Subcutaneous abdominal adipose tissue (tissue), 5 donors: Measurements from ENCODE around the gene ALOX5.

ENCODE experiments used
- H3K27ac ChIP-seq: one replicate; pipeline ENCODE4 v1.7.0; 2013; ENCODE audit warnings: low read depth, mild to moderate bottlenecking, inconsistent platforms, low read length, moderate library complexity
- H3K27me3 ChIP-seq, 5 donors: one replicate each; pipeline ENCODE4 v1.7.0; 2013; ENCODE audit warnings: low read length in 5 of 5, inconsistent platforms in 1 of 5; ENCODE audit not compliant: control insufficient read depth in 5 of 5, insufficient read depth in 4 of 5
- H3K36me3 ChIP-seq, 5 donors: one replicate each; pipeline ENCODE4 v1.7.0; 2013; ENCODE audit warnings: low read length in 5 of 5; ENCODE audit not compliant: control insufficient read depth in 5 of 5, insufficient read depth in 5 of 5
- H3K4me1 ChIP-seq, 5 donors: one replicate each; pipeline ENCODE4 v1.7.0; 2013; ENCODE audit warnings: low read length in 5 of 5, mild to moderate bottlenecking in 3 of 5, moderate library complexity in 1 of 5; ENCODE audit not compliant: control insufficient read depth in 5 of 5, insufficient read depth in 5 of 5
- H3K4me3 ChIP-seq, 5 donors: one replicate each; pipeline ENCODE4 v1.7.0; 2013; ENCODE audit warnings: low read length in 5 of 5, low read depth in 1 of 5
- H3K9ac ChIP-seq, 5 donors: one replicate each; pipeline ENCODE4 v1.7.0; 2013; ENCODE audit warnings: low read length in 5 of 5, mild to moderate bottlenecking in 4 of 5, moderate library complexity in 3 of 5
- H3K9me3 ChIP-seq, 5 donors: one replicate each; pipeline ENCODE4 v1.7.0; 2013; ENCODE audit warnings: low read length in 5 of 5; ENCODE audit not compliant: control insufficient read depth in 5 of 5
- donor health status: healthy.
- donor health status: healthy.
- donor health status: healthy.
- donor health status: healthy.
- donor health status: healthy.

Gene ALOX5

DNA sequence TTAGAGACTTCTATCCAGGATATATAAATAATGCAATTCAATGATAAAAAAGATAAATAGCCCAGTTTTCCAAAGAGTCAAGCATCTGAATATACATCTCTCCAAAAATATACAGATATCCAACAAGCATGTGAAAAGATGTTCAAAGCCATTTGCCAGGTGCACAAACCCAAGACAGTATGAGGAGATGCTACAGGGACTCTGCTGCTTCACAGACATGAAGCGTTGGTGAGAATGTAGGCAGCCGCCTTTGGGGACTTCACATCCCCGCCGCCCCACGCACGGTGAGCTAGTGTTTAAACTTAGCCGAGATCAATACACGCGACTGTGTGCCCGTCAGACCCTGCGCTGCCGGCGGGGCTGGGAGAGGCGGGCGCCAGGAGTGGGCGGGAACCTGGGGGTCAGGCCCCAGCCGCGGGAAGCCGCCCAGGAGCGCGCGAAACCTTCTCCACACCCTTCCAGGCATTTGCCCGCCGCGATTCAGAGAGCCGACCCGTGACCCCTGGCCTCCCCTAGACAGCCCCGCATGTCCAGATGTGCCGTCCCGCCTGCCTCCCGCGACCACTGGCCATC lies 927 bp upstream of the ALOX5 start:
- no peak overlapping the region for H3K27ac ChIP-seq
- peaks cover 0 to 32% (median 24%) of the 10 kb centered on the region in 5 donors for H3K4me1 ChIP-seq
- no peaks in the 10 kb centered on the region for H3K9me3 ChIP-seq
- H3K4me3 ChIP-seq = peak overlapping the region in 4 of 5 donors; percentile 58 to 65 (median 65)
- peak overlapping the region in 2 of 5 donors; percentile 2 to 41 for H3K9ac ChIP-seq
- peaks cover 7 to 26% (median 22%) of the 10 kb centered on the region in 5 donors for H3K27me3 ChIP-seq
- no peaks in the 10 kb centered on the region for H3K36me3 ChIP-seq

GRCh38 chr10:45374350-45375052 lies 485 bp downstream of the ALOX5 start:
- no peaks in the 10 kb centered on the region for H3K9me3 ChIP-seq
- H3K27ac ChIP-seq = no peak overlapping the region
- no peaks in the 10 kb centered on the region for H3K36me3 ChIP-seq
- peak overlapping the region; percentile 35 to 65 (median 61) for H3K4me3 ChIP-seq
- peaks cover 7 to 38% (median 32%) of the 10 kb centered on the region in 5 donors for H3K27me3 ChIP-seq
- peaks cover 0 to 41% (median 26%) of the 10 kb centered on the region in 5 donors for H3K4me1 ChIP-seq
- peak overlapping the region in 1 of 5 donors; percentile 12 for H3K9ac ChIP-seq

GRCh38 chr10:45375101-45375500 lies 1.1 kb downstream of the ALOX5 start:
- Histone ChIP-seq H3K27ac (no peak overlapping the region), H3K9me3 (no peaks in the 10 kb centered on the region), H3K27me3 (peaks cover 7 to 40% (median 35%) of the 10 kb centered on the region in 5 donors), H3K4me1 (peaks cover 0 to 47% (median 26%) of the 10 kb centered on the region in 5 donors), H3K4me3 (peak overlapping the region in 2 of 5 donors; percentile 63 to 65), H3K9ac (no peak overlapping the region), H3K36me3 (no peaks in the 10 kb centered on the region)

- H3K4me1 ChIP-seq = peaks cover 0 to 54% (median 26%) of the 10 kb centered on the region in 5 donors
- no peak overlapping the region for H3K9ac ChIP-seq
- H3K27ac ChIP-seq = no peak overlapping the region
- peaks cover 7 to 40% (median 35%) of the 10 kb centered on the region in 5 donors for H3K27me3 ChIP-seq
- H3K9me3 ChIP-seq = no peaks in the 10 kb centered on the region
- no peaks in the 10 kb centered on the region for H3K36me3 ChIP-seq
- H3K4me3 ChIP-seq = no peak overlapping the region
These were observed 1.8 kb downstream of the ALOX5 start for GRCh38 chr10:45375716-45376231.

DNA sequence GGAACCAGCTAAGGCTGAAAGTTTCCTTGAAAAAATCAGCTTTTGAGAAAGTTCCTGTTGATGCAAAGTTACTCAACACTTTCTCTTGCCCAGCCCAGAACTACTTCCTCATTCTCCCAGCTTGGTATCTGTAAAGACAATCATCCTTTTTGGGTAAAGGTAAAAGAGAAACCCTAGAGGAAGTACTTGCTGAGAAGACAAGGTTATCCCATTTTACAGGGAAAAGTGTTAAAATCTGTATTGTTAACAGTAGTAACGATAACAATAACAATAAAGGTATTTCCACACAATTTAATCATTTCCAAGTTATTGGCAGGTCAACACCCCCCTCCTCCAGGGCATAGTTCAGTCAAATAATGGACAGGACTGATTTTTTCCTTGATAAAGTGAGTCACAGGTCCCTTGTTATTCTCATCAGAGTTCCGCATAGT lies 2.4 kb downstream of the ALOX5 start:
- peaks cover 0 to 60% (median 26%) of the 10 kb centered on the region in 5 donors for H3K4me1 ChIP-seq
- H3K27ac ChIP-seq = no peak overlapping the region
- no peaks in the 10 kb centered on the region for H3K36me3 ChIP-seq
- no peaks in the 10 kb centered on the region for H3K9me3 ChIP-seq
- H3K9ac ChIP-seq = no peak overlapping the region
- H3K27me3 ChIP-seq = peaks cover 7 to 44% (median 35%) of the 10 kb centered on the region in 5 donors
- no peak overlapping the region for H3K4me3 ChIP-seq

GRCh38 chr10:45377321-45377720 lies 3.3 kb downstream of the ALOX5 start:
- H3K4me3 ChIP-seq = no peak overlapping the region
- peaks cover 7 to 48% (median 35%) of the 10 kb centered on the region in 5 donors for H3K27me3 ChIP-seq
- H3K27ac ChIP-seq = no peak overlapping the region

GRCh38 chr10:45377858-45378257 lies 3.8 kb downstream of the ALOX5 start:
- H3K9me3 ChIP-seq = no peaks in the 10 kb centered on the region
- H3K9ac ChIP-seq = no peak overlapping the region
- no peak overlapping the region for H3K4me3 ChIP-seq
- peaks cover 0 to 64% (median 26%) of the 10 kb centered on the region in 5 donors for H3K4me1 ChIP-seq
- H3K36me3 ChIP-seq = no peaks in the 10 kb centered on the region
- peaks cover 7 to 48% (median 35%) of the 10 kb centered on the region in 5 donors for H3K27me3 ChIP-seq
- H3K27ac ChIP-seq = no peak overlapping the region

More at GRCh38 chr10:45377321-45377720, 3.3 kb downstream of the ALOX5 start:
- no peak overlapping the region for H3K9ac ChIP-seq
- no peaks in the 10 kb centered on the region for H3K9me3 ChIP-seq
- peaks cover 0 to 64% (median 26%) of the 10 kb centered on the region in 5 donors for H3K4me1 ChIP-seq
- no peaks in the 10 kb centered on the region for H3K36me3 ChIP-seq

DNA sequence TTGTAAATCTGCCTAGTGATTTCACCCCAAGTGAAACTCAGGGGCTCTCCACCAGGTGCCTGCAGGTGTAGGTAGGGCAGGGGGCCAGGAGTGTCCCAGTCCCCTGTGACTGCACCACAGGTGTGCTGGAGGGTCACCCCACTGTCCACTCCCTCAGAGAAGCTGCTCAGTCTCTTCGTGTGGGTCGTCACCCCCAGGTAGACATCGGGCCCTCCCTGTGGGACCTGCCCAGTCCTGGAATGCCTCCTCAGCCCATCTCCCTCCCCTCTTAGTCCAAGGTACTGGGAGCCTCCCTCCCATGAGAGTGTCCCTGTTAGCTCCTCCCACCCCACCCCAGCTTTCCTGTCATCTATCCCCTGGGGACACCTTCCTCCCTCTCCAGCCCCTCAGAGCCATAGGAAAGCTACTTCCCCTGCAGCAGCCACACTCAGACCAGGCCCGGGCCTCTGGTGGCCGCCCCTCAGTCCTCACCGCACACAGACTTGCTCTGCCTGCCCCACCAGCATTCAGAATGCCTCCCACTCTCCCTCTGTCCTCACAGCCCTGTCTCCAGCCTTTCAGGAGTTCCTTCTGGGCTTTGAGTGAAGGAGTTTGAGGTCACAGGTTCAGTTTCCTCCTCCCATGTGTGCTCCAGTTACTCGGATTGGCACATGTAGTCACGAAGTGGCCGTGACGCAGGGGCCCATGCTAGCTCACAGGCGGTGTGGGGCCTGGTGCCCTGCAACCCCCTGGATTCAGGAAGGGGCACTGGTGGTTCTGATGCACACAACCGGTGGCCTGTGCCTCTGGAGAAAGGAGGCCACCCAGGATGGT lies 5.1 kb downstream of the ALOX5 start:
- Histone ChIP-seq H3K9ac (no peak overlapping the region), H3K9me3 (no peaks in the 10 kb centered on the region), H3K27me3 (peaks cover 7 to 48% (median 35%) of the 10 kb centered on the region in 5 donors), H3K27ac (no peak overlapping the region), H3K4me3 (no peak overlapping the region), H3K36me3 (no peaks in the 10 kb centered on the region), H3K4me1 (peaks cover 0 to 62% (median 18%) of the 10 kb centered on the region in 5 donors)

GRCh38 chr10:45379891-45380540 lies 6.0 kb downstream of the ALOX5 start:
- H3K9ac ChIP-seq = no peak overlapping the region
- H3K4me1 ChIP-seq = peaks cover 0 to 58% (median 9%) of the 10 kb centered on the region in 5 donors
- H3K27ac ChIP-seq = no peak overlapping the region
- H3K4me3 ChIP-seq = no peak overlapping the region
- no peaks in the 10 kb centered on the region for H3K9me3 ChIP-seq
- H3K27me3 ChIP-seq = peaks cover 3 to 41% (median 30%) of the 10 kb centered on the region in 5 donors
- no peaks in the 10 kb centered on the region for H3K36me3 ChIP-seq
